IMR-90 (cell line): Measurements from ENCODE around the gene FOXP1. TPM values are rescaled to one million over a fixed set of nuclear protein-coding genes. Genes with fewer than 3 reads are reported as not detected.

Experiments used
- ATAC-seq: fragments of 200-7000 bp; cut with Tn5 transposase; 2 replicates; pipeline ENCODE4 v1.9.1; 2020; ENCODE audit warnings: low read depth, mild to moderate bottlenecking, moderate library complexity
- BruUV-seq: library from RNA; stranded (reverse); fragments of 400-500 nt; replicated peaks from 2 replicates; lab custom pipeline; 2021; lab: Mats Ljungman, UMichigan
- CTCF ChIA-PET: fragments of 300-600 bp; formaldehyde crosslinking; extraction: SDS; loops from one replicate; lab custom pipeline; 2021; ENCODE audit warnings: antibody characterized with exemption; lab: Yijun Ruan, JAX
- POLR2A ChIA-PET: fragments of 300-600 bp; sonication (Branson Sonifier 250); formaldehyde crosslinking; loops from one replicate; lab custom pipeline; 2022; ENCODE audit warnings: antibody characterized with exemption; ENCODE audit not compliant: unreplicated experiment; lab: Charles Lee
- DNase-seq: peaks from one replicate; pipeline ENCODE4 v3.0.0; 2013
- H2AFZ ChIP-seq: replicated peaks from 2 replicates; pipeline ENCODE3; 2013; ENCODE audit warnings: low read length, mild to moderate bottlenecking; ENCODE audit not compliant: poor library complexity
- H2AK5ac ChIP-seq: 2 replicates; pipeline ENCODE4 v1.6.1; 2013; ENCODE audit warnings: low read depth, low read length, inconsistent platforms
- H2AK9ac ChIP-seq: replicated peaks from 2 replicates; pipeline ENCODE3; 2013; ENCODE audit warnings: mild to moderate bottlenecking, low read depth, low read length, moderate library complexity; ENCODE audit not compliant: poor library complexity
- H2BK120ac ChIP-seq: 2 replicates; pipeline ENCODE4 v1.6.1; 2013; ENCODE audit warnings: low read depth, low read length, inconsistent platforms
- H2BK15ac ChIP-seq: 3 replicates; pipeline ENCODE4 v1.6.1; 2013; ENCODE audit warnings: low read depth, low read length, inconsistent platforms
- H2BK20ac ChIP-seq: 2 replicates; pipeline ENCODE4 v1.6.1; 2013; ENCODE audit warnings: low read depth, mild to moderate bottlenecking, inconsistent platforms, low read length, moderate library complexity
- H2BK5ac ChIP-seq: 2 replicates; pipeline ENCODE4 v1.6.1; 2013; ENCODE audit warnings: mild to moderate bottlenecking, low read depth, low read length, inconsistent platforms; ENCODE audit not compliant: poor library complexity, severe bottlenecking
- H3K14ac ChIP-seq: replicated peaks from 2 replicates; pipeline ENCODE4 v1.6.1; 2013; ENCODE audit warnings: low read depth, low read length, inconsistent platforms
- H3K18ac ChIP-seq: 2 replicates; pipeline ENCODE4 v1.6.1; 2013; ENCODE audit warnings: low read depth, low read length, control low read depth
- H3K23ac ChIP-seq: 2 replicates; pipeline ENCODE4 v1.6.1; 2013; ENCODE audit warnings: low read depth, low read length, inconsistent platforms
- H3K27ac ChIP-seq: 2 replicates; pipeline ENCODE4 v1.5.1; 2013; ENCODE audit warnings: mild to moderate bottlenecking, control low read depth, low read length; ENCODE audit not compliant: insufficient read depth
- H3K27me3 ChIP-seq: 2 replicates; pipeline ENCODE4 v1.6.1; 2013; ENCODE audit warnings: low read length; ENCODE audit not compliant: control insufficient read depth, insufficient read depth
- H3K36me3 ChIP-seq: 2 replicates; pipeline ENCODE4 v1.6.1; 2013; ENCODE audit warnings: low read length, mixed read lengths; ENCODE audit not compliant: control insufficient read depth, insufficient read depth
- H3K4ac ChIP-seq: 2 replicates; pipeline ENCODE4 v1.6.1; 2013; ENCODE audit warnings: low read depth, low read length, inconsistent platforms
- H3K4me1 ChIP-seq: 2 replicates; pipeline ENCODE4 v1.6.1; 2013; ENCODE audit warnings: low read length, mixed read lengths; ENCODE audit not compliant: control insufficient read depth, insufficient read depth
- H3K4me2 ChIP-seq: 2 replicates; pipeline ENCODE4 v1.6.1; 2013; ENCODE audit warnings: low read depth, mild to moderate bottlenecking, control low read depth, low read length, moderate library complexity
- H3K4me3 ChIP-seq: 2 replicates; pipeline ENCODE4 v1.5.1; 2013; ENCODE audit warnings: low read depth, mild to moderate bottlenecking, control low read depth, low read length, moderate library complexity; ENCODE audit not compliant: insufficient read depth
- H3K56ac ChIP-seq: 2 replicates; pipeline ENCODE4 v1.6.1; 2013; ENCODE audit warnings: low read length, inconsistent platforms; ENCODE audit not compliant: insufficient read depth; ENCODE audit errors: extremely low read depth
- H3K79me1 ChIP-seq, 2 experiments: 2 replicates each; pipeline ENCODE4 v1.6.1; 2013; ENCODE audit warnings: low read length in 2 of 2, inconsistent platforms in 1 of 2, low read depth in 1 of 2
- H3K9ac ChIP-seq: 2 replicates; pipeline ENCODE4 v1.6.1; 2013; ENCODE audit warnings: low read depth, low read length, control low read depth
- H3K9me1 ChIP-seq: 2 replicates; pipeline ENCODE4 v1.6.1; 2013; ENCODE audit warnings: low read length, inconsistent platforms; ENCODE audit not compliant: insufficient read depth
- H3K9me3 ChIP-seq: 2 replicates; pipeline ENCODE4 v1.6.1; 2013; ENCODE audit warnings: low read length; ENCODE audit not compliant: control insufficient read depth, insufficient read depth
- H4K20me1 ChIP-seq: 2 replicates; pipeline ENCODE4 v1.6.1; 2013; ENCODE audit warnings: low read length, inconsistent platforms; ENCODE audit not compliant: insufficient read depth
- H4K5ac ChIP-seq: 2 replicates; pipeline ENCODE4 v1.6.1; 2013; ENCODE audit warnings: mild to moderate bottlenecking, low read depth, low read length, control low read depth
- H4K8ac ChIP-seq, 2 experiments: 2 replicates each; pipeline ENCODE4 v1.6.1; 2013; ENCODE audit warnings: low read depth in 2 of 2, low read length in 2 of 2, control low read depth in 1 of 2, inconsistent platforms in 1 of 2
- H4K91ac ChIP-seq: 2 replicates; pipeline ENCODE4 v1.6.1; 2013; ENCODE audit warnings: low read depth, low read length, inconsistent platforms; ENCODE audit not compliant: insufficient read depth
- BHLHE40 ChIP-seq: fragments of 150-350 bp; IDR thresholded peaks from 2 replicates; pipeline ENCODE4 v1.6.1; 2016; ENCODE audit warnings: mild to moderate bottlenecking, low read depth, low read length
- CEBPB ChIP-seq: IDR thresholded peaks from 2 replicates; pipeline ENCODE4 v1.6.1; 2012; ENCODE audit warnings: low read depth, low read length, improper control_type of control experiment
- CHD1 ChIP-seq: IDR thresholded peaks from 2 replicates; pipeline ENCODE4 v1.6.1; 2012; ENCODE audit warnings: low read depth, low read length, improper control_type of control experiment
- CTCF ChIP-seq: conservative IDR thresholded peaks from 2 replicates; pipeline ENCODE4 v1.5.1; 2012; ENCODE audit warnings: mild to moderate bottlenecking, low read depth, low read length, improper control_type of control experiment
- ELK1 ChIP-seq: fragments of 150-350 bp; IDR thresholded peaks from 2 replicates; pipeline ENCODE4 v1.6.1; 2016; ENCODE audit warnings: low read depth, mild to moderate bottlenecking, low read length, moderate library complexity, borderline replicate concordance
- FOS ChIP-seq: fragments of 150-350 bp; IDR thresholded peaks from 2 replicates; pipeline ENCODE4 v1.6.1; 2016; ENCODE audit warnings: low read depth, low read length
- MAFK ChIP-seq: IDR thresholded peaks from 2 replicates; pipeline ENCODE4 v1.6.1; 2012; ENCODE audit warnings: low read depth, low read length, improper control_type of control experiment
- MAZ ChIP-seq: IDR thresholded peaks from 2 replicates; pipeline ENCODE4 v1.6.1; 2012; ENCODE audit warnings: low read depth, mild to moderate bottlenecking, low read length, improper control_type of control experiment, moderate library complexity, borderline replicate concordance
- MXI1 ChIP-seq: IDR thresholded peaks from 2 replicates; pipeline ENCODE4 v1.6.1; 2012; ENCODE audit warnings: low read depth, mild to moderate bottlenecking, low read length, moderate library complexity, borderline replicate concordance
- NFE2L2 ChIP-seq: fragments of 150-350 bp; IDR thresholded peaks from 2 replicates; pipeline ENCODE4 v1.6.1; 2016; ENCODE audit warnings: low read depth, mild to moderate bottlenecking, low read length
- POLR2A ChIP-seq: IDR thresholded peaks from 2 replicates; pipeline ENCODE4 v1.6.1; 2012; ENCODE audit warnings: mild to moderate bottlenecking, low read depth, low read length
- RAD21 ChIP-seq: IDR thresholded peaks from 2 replicates; pipeline ENCODE4 v1.6.1; 2012; ENCODE audit warnings: low read length, improper control_type of control experiment
- RCOR1 ChIP-seq: IDR thresholded peaks from 2 replicates; pipeline ENCODE4 v1.6.1; 2012; ENCODE audit warnings: mild to moderate bottlenecking, low read length, improper control_type of control experiment; ENCODE audit not compliant: insufficient replicate concordance
- RFX5 ChIP-seq: IDR thresholded peaks from 2 replicates; pipeline ENCODE4 v1.8.0; 2012; ENCODE audit warnings: low read depth, mild to moderate bottlenecking, low read length, moderate library complexity
- USF2 ChIP-seq: fragments of 150-350 bp; IDR thresholded peaks from 2 replicates; pipeline ENCODE4 v1.6.1; 2017; ENCODE audit warnings: mild to moderate bottlenecking, antibody characterized with exemption, low read length, low read depth
- WGBS, 2 experiments: methylation state at CpG; one replicate each; pipeline versions ENCODE4 v1.1.5 to v1.1.7; 2013; ENCODE audit warnings: missing lambda C conversion rate in 2 of 2; ENCODE audit not compliant: insufficient read length in 1 of 2; ENCODE audit errors: extremely low coverage in 2 of 2; 5-methylcytosine and 5-hydroxymethylcytosine counted together
- dilution Hi-C: fragments of 300-500 bp; cut with HindIII; formaldehyde crosslinking; loops from one replicate; pipeline ENCODE4 v1.14.3; 2018; ENCODE audit warnings: low sequenced_read_pairs; ENCODE audit not compliant: unreplicated experiment
- in situ Hi-C: fragments of 300-500 bp; cut with MboI; formaldehyde crosslinking; loops from 3 replicates; pipeline ENCODE4 v1.14.3; 2019; ENCODE audit warnings: low sequenced_read_pairs, inconsistent platforms, mixed read lengths
- intact Hi-C: fragments of 100-400 bp; cut with micrococcal nuclease; formaldehyde crosslinking; loops from 2 replicates; pipeline ENCODE4 v1.10.0; 2022
- polyA plus RNA-seq, 3 experiments: library from polyadenylated mRNA; depleted of rRNA; stranded (reverse); fragments of >200 nt; gene quantifications; 2 replicates each; pipeline ENCODE4 v1.2.3, GENCODE V29; 2012; ENCODE audit warnings: low replicate concordance in 1 of 3
- total RNA-seq: library from RNA; depleted of rRNA; stranded (reverse); fragments of >200 nt; gene quantifications from 2 replicates; pipeline ENCODE4 v1.2.3, GENCODE V29; 2012

Gene FOXP1
- total and polyA plus RNA-seq, 2 of the 4 experiments (the other 2 are of a cell fraction) = 37.0 to 132 TPM

GRCh38 chr3:71000483-71000882 lies 583.0 kb downstream of the FOXP1 start:
- Histone ChIP-seq H3K18ac (no peak overlapping the region), H3K27ac (no peak overlapping the region), H3K9ac (no peak overlapping the region), H2AK9ac (peak overlapping the region; percentile 39), H2AFZ (no peak overlapping the region), H4K20me1 (peaks cover 9% of the 10 kb centered on the region; the same call in 1 of the 2 replicates), H3K9me3 (no peaks in the 10 kb centered on the region), H3K14ac (no peak overlapping the region), H3K36me3 (peaks cover 25% of the 10 kb centered on the region), H3K9me1 (peaks cover 10% of the 10 kb centered on the region; the same call in 1 of the 2 replicates), H3K27me3 (no peaks in the 10 kb centered on the region), H3K4ac (no peak overlapping the region; the same call in 1 of the 2 replicates), H2BK15ac (no peak overlapping the region), H2BK20ac (no peak overlapping the region), H4K5ac (no peak overlapping the region), H2BK120ac (no peak overlapping the region), H2BK5ac (no peak overlapping the region), H3K79me1 (peaks cover 45 to 70% of the 10 kb centered on the region in 2 experiments), H2AK5ac (peak overlapping the region; percentile 10; the same call in 1 of the 2 replicates), H3K4me2 (no peak overlapping the region), H4K8ac (no peak overlapping the region), H3K4me1 (peaks cover 8% of the 10 kb centered on the region), H3K4me3 (no peak overlapping the region), H4K91ac (no peak overlapping the region), H3K56ac (no peak overlapping the region), H3K23ac (no peak overlapping the region)
- intact Hi-C loops (no loop called here), dilution Hi-C loops (no loop called here), in situ Hi-C loops (no loop called here)
- ATAC-seq (no peak), DNase-seq (no peak)
- BruUV-seq = no TSS peak
- no CpG with 5 or more reads among the region's 6 CpGs for WGBS, 2 experiments
- ChIA-PET CTCF (no interaction called here), POLR2A (no interaction called here)
- TF ChIP-seq CEBPB (no peak), MXI1 (no peak), POLR2A (no peak), MAFK (no peak), CHD1 (no peak), ELK1 (no peak), FOS (no peak), RAD21 (no peak), RFX5 (no peak), RCOR1 (no peak), MAZ (no peak), BHLHE40 (no peak), USF2 (no peak), CTCF (no peak), NFE2L2 (no peak)
